GM18868 (cell line): ENCODE data around the gene SLC25A46.
"Not testable (repeated sequence)": the region's sequence is repeated elsewhere in the genome, so short reads cannot be mapped to it uniquely, and the experiment has no call there.

Source experiments
- ATAC-seq: cut with Tn5 transposase; IDR thresholded peaks from one replicate; pipeline ENCODE4 v1.9.1; 2021; ENCODE audit warnings: mild to moderate bottlenecking, moderate library complexity; ENCODE audit not compliant: unreplicated experiment

Gene SLC25A46

DNA sequence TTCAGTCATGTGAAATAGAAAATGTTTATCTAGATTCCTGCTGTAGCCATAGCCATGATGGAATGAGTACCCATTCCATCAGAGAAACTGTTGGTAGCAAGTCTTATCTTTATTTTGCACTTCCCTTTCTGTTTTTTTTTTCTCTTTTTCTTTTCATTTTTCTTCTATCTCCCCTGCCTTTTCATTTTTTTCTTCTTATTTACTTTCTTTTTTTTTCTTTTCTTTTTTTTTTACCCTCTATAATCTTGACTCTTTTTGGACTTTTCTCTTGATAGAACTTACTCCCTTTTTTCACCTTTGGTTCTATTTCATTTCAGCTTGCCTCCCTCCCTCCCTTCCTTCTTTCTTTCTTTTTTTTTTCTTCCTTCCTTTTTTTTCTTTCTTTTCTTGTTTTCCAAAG, 15.4 kb downstream of the SLC25A46 start:
- no peak for ATAC-seq

DNA sequence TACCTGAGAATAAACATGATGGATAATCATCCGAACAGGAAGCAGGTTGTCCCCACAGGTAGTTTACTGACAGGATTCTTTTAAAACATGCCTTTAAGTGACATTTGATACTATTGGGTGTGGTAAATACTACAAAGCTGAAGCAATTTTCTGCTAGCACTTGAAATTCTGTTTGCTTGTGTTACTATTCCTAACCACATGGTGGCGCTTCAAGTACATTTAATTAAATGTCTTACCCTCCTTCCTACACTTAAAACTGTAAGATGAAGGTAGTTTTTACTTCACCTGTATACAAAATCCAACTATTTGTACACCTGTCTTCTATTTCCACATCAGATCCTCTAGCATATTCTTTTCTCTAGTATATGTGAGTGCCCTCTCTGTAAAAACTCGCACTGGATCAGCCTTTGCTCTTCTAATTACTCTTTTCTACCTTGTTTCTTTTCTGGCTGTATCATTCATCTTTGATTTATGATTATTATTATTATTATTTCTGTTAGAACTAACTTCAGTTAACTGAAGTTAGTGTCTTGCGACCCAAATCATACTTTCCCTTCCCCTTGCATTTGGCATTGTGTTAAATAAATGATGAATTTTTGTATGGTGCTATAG, 18.4 kb downstream of the SLC25A46 start:
- no peak for ATAC-seq

DNA sequence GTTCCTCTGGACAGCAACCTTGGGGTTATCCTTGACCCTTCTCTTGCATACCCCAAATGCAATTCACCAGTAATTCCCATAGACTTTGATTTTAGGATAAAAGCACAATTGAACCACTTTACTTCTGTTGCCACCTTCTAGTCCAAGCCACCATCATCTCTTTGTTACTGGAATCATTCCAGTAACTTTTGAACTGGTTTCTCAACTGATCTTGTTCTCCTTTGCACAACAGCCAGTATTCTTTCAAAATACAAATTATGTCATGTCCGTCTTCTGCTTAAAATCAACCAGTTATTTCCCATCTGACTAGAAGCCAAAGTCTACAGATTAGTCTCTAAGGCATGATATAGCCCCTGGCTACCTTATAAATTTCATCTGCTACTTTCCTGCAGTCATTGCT, 21.4 kb downstream of the SLC25A46 start:
- no peak for ATAC-seq

DNA sequence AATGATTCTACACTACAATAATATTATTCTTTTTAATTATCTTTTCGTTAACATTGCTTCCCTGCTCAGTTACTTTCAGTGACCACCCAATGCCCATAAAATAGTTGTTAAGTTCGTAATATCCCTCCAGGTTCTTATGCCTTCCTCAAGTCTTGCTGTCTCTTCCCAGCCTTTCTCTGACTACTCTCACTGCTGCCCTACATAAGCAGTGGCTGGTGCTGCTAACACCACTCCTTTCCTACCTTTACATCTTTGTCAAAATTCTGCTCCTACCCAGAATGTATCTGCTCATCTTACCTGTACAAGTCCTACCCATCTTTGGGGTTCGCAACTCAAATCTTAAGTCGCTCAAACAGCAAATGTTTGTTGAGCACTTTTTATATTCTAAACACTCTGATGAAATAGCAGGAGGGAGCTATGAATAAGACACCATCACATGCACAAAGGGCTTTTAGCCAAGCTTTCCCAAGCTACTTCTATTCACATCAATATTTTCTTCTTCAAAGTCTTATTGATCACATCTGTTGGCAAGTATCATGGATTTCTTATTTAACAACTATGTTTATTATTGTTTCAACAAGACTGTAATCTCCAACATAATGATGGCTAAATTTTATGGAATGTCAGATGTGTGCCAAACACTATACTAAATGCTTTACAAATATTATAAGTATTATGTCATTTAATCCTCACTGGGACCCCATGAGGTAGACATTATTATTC, 29.5 kb downstream of the SLC25A46 start:
- ATAC-seq = no peak

DNA sequence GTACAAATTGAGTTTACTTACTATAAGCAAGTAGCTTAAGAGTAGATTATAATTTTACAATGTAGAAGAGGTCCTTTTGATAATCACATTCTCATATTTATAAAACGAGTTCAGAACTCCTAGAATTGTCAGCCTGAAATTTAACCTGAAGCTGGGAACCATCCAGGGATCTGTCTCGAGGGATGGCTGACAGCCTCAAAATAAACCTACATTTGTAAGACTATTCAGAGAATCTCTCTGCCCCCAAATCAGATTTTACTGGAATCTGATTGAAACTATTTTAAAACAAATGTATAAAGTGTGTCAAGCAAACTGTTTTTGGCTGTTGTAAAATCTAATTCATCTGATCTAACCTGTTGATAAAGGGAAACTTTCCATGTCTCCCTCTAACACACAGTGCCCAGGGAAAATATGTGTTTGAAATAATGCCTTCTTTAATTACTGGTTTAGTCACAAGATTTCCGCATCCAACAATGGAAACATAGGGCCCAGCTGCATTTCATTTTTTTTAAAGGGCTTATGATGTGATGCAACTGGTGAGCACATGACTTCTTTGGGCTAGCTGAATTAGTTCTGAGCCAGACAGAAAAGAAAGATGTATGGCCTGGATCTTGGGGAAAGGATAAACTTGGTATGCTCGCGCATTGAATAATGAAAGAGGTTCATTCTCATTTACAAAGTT, 30.3 kb downstream of the SLC25A46 start:
- no peak for ATAC-seq

DNA sequence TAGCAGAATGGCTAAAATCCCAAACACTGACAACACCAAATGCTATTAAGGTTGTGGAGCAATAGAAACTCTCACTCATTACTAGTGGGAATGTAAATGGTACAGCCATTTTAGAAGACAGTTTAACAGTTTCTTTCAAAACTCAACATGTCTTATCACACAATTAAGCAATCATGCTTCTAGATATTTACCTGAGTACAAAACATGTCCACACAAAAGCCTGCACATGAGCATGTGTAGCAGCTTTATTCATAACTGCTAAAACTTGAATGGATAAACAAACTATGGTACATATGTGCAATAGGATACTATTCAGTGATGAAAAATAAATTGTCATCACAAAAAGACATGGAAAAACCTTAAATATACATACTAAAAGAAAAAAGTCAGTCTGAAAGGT, 31.5 kb downstream of the SLC25A46 start:
- no peak for ATAC-seq

DNA sequence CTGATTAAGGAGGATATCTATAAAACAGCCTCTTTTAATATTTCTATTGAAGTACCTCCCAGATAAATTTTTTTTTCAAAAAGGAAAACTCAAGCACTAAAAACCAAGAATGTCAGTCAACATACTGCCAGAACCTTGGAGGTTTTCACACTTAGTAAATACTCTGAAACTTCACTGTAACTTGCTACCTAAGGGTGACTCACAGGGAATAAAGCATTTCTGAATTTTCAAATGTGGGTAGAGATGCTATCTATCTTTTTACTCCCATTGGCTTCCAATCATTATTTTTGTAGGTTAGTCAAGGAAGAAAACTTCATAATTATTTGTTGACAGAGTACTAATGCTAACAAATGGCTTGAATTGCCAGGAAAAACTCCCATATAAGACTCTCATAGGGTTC, 46.1 kb downstream of the SLC25A46 start:
- ATAC-seq = no peak

DNA sequence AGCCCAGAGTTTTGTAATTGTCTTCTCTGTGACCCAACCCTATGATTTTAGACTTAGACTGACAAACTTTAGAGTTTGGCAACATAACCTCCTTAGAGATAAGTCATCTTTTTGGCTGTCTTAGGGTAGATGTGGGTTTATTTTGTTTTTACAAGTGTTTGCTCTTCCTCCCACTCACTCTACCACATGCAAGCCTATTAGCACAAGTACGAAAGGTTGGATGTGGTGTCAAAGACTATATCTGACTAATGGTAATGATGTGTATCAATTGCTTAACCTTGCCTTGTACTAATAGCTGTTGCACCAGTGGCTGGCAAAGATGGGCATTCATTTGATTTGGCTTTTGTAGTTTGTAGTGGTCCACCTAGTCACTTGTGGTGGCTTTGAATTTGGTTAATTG, 46.5 kb downstream of the SLC25A46 start:
- ATAC-seq = no peak

DNA sequence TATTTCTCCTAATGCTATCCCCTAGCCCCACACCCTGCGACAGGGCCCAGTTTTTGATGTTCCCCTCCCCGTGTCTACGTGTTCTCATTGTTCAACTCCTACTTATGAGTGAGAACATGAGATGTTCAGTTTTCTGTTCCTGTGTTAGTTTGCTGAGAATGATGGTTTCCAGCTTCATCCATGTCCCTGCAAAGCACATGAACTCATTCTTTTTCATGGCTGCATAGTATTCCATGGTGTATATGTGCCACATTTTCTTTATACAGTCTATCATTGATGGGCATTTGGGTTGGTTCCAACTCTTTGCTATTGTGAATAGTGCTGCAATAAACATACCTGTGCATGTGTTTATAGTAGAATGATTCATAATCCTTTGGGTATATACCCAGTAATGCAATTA, 49.2 kb downstream of the SLC25A46 start:
- ATAC-seq = not testable (repeated sequence)

DNA sequence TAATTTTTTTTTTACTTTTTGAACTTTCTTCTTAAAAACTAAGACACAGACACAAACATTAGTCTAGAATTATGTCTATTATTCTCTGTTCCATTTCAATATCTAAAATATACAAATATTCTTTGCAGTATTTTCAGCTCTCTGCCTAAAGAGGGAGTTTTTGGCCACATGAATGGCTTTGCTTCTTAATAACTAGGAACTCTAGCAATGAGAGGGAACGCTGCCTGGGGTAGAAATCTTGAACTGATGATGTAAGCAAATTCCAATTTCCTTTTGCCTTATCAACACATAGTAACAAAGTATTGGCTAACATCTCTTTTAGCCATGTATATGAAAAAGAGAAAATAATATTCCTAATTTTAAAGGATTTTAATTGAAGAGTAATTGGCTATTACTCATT, 51.9 kb downstream of the SLC25A46 start:
- ATAC-seq = no peak

DNA sequence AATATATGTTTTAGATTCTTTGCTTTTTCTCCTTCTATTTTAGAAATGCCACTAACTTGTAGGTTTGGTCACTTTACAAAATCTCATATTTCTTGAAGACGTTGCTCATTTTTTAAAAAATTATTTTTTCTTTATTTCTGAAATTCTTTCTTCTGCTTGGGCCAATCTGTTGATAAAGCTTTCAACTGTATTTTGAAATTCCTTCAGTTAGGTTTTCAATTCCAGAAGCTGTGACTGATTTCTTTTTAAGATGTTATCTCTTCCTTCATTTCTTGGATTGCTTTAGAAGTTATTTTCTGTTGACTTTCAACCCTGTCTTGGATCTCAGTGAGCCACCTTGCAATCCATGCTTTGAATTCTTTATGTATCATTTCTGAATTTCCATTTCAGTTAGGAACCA, 64.2 kb downstream of the SLC25A46 start:
- no peak for ATAC-seq

DNA sequence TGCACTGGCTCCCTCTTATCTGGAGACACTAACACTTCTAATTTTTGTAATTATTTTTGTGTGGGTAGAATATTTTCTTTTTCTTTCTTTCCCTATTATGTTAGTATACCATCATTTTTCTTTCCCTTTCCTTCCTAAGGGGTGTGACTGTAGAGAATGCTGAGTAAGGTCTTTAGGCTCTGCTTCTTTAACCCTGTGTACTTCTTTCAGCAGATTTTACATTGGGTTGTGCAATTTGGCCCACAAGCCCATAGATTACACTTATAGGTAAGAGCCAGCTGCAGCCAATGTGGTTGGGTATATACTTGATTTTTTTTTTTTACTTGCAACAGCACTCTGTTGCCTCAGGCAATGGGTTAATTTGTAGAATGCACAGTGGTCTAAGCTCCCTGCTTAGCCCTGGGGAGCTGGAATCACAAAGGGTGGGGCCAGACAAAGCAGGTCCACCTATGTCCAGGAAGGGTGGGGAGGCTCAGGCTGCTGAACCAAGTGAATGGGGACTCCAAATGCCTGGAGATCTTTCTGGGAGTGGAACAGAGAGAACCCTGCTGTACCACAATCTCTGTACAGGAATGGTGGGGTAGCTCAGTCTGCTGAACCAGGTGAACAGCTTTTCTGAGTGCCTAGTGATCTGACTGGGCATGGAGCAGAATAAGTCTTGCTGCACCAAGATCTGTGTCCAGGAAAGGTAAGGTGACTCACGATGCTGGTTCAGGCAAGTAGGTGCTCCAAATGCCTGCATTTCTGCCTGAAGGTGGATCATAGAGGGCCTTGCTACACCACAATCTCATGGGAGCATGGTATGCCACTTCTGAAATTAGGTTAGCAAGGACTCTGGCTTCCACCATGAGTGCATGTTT, 64.9 kb downstream of the SLC25A46 start:
- no peak for ATAC-seq

DNA sequence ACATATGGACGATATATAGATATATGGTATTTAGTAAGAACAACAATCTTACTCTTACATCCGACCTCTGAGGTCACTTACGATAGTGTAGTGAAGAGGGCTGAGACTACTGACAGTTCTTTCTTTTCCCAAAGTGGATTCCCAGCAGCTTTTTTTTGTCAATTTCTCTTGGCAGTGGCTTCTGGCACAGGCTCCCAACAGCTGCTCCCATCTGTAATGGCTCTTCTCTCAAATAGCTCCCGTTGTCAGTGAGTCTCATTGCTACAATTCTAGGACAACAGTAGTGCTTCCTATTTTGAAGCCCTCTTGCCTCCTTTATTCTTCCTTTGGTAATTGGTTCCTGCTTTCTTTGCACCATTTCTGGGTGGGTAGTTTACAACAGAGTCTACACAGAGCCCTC, 68.4 kb downstream of the SLC25A46 start:
- ATAC-seq = no peak

DNA sequence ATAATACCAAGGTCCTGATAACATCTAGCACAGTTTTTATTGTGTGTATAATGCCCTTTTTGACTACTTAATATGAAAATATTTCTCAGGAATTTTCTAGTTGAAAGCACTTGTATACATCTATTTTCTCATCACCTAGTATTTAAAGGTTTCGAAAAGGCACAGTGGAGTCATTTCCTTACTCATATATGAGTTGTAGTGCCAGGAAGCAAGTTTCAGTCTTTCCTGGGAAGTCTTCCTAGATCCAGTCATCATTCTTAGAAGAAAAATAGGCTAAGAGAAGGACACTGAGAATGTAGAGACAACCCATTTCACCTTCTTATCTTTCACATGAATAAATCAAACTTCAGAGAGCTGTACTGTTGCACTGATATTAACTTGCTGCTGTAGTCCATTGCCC, 70.2 kb downstream of the SLC25A46 start:
- ATAC-seq = no peak
